ENCODE measurements around the gene KPNA2. TPM values are rescaled to one million over a fixed set of nuclear protein-coding genes. Genes with fewer than 3 reads are reported as not detected.
"Not testable (repeated sequence)": the region's sequence is repeated elsewhere in the genome, so short reads cannot be mapped to it uniquely, and the experiment has no call there.

Gene KPNA2
- total RNA-seq, 4 donors from 2014 or later: 7.1 to 68.9 (median 39.2) TPM

DNA sequence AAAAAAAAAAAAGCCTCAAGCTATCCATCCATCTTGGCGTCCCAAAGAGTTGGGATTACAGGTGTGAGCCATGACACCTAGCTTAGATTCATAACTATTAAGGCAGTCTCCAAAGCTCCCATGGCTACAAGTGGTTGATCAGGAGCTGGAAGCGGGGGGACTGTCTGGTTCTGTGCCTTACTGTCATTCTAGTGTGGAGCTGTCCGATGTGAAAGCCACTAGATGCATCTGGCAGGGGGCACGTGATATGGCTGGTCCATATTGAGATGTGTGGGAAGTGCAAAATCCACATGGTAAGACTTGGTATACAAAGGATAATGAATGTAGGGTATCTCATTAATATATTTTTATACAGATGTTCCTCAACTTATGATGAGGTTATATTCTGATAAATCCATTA, 38.7 kb downstream of the KPNA2 start:
- H3K9me3 ChIP-seq: no peaks in the 10 kb centered on the region
- no peak for TF ChIP-seq POLR2A (IDR thresholded peaks at IDR 0.05)
- TF ChIP-seq, protein P1, sequence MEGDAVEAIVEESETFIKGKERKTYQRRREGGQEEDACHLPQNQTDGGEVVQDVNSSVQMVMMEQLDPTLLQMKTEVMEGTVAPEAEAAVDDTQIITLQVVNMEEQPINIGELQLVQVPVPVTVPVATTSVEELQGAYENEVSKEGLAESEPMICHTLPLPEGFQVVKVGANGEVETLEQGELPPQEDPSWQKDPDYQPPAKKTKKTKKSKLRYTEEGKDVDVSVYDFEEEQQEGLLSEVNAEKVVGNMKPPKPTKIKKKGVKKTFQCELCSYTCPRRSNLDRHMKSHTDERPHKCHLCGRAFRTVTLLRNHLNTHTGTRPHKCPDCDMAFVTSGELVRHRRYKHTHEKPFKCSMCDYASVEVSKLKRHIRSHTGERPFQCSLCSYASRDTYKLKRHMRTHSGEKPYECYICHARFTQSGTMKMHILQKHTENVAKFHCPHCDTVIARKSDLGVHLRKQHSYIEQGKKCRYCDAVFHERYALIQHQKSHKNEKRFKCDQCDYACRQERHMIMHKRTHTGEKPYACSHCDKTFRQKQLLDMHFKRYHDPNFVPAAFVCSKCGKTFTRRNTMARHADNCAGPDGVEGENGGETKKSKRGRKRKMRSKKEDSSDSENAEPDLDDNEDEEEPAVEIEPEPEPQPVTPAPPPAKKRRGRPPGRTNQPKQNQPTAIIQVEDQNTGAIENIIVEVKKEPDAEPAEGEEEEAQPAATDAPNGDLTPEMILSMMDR (IDR thresholded peaks at IDR 0.05): no peak
- intact Hi-C loops (cut with DNase I; ENCODE audit: low total_unique reads): no loop called here
- no peak overlapping the region for H3K4me3 ChIP-seq
- no peaks in the 10 kb centered on the region for H3K27me3 ChIP-seq
- no peaks in the 10 kb centered on the region for H3K4me1 ChIP-seq
- no peak for DNase-seq
- no peak overlapping the region for H3K27ac ChIP-seq
- no peaks in the 10 kb centered on the region for H3K36me3 ChIP-seq

DNA sequence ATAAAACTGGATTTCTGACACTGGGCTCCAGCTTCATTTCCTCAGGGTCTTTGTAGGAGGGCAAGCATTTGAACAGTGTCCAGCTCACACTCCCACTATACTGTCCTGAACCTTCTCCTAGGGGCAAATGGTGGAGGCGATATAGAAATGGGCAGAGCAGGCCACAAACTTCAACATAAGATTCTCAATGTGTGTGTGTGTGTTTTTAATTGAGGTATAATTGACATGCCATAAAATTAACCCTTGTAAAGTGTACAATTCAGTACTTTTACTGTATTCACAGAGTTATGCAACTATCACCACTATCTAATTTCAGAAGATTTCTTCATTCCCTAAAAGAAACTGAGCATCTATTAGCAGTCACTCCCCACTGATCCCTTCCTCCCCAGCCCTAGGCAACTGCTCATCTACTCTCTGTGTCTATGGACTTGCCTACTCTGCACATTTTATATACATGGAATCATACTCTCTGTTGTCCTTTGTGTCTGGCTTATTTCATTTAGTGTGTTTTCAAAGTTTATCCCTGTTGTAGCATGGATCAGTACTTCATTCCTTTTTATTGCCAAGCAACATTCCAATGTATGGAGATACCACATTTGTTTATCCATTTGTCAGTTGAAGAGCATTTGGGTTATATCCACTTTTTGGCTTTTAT, 40.5 kb downstream of the KPNA2 start:
- H3K27me3 ChIP-seq; H3K27ac ChIP-seq; intact Hi-C loops (cut with DNase I; ENCODE audit: low total_unique reads); H3K4me1 ChIP-seq; H3K36me3 ChIP-seq; H3K9me3 ChIP-seq; DNase-seq; H3K4me3 ChIP-seq: not testable (repeated sequence)

DNA sequence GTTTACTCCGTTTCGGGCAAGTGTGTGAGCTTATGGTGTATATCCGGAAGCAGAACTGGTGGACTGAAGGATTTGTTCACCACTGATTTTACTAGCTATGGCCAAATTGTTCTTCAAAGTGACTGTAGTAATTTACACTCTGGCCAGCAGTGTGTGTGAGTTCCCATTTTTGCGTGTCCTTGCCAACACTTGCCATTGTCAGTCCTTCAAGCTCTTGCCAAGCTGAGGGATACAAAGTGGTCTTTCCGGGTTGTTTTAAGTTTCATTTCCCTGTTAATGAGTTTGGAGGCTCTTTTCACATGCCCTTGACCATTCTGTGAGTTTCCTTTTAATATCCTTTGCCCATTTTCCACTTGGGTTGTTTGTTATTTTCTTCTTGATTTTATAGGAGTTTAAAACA, 42.0 kb downstream of the KPNA2 start:
- H3K27me3 ChIP-seq; DNase-seq; H3K9me3 ChIP-seq; H3K4me1 ChIP-seq; H3K4me3 ChIP-seq; H3K36me3 ChIP-seq; intact Hi-C loops (cut with DNase I; ENCODE audit: low total_unique reads): not testable (repeated sequence)
- peak overlapping the region in 1 of 2 donors; percentile 10 for H3K27ac ChIP-seq

DNA sequence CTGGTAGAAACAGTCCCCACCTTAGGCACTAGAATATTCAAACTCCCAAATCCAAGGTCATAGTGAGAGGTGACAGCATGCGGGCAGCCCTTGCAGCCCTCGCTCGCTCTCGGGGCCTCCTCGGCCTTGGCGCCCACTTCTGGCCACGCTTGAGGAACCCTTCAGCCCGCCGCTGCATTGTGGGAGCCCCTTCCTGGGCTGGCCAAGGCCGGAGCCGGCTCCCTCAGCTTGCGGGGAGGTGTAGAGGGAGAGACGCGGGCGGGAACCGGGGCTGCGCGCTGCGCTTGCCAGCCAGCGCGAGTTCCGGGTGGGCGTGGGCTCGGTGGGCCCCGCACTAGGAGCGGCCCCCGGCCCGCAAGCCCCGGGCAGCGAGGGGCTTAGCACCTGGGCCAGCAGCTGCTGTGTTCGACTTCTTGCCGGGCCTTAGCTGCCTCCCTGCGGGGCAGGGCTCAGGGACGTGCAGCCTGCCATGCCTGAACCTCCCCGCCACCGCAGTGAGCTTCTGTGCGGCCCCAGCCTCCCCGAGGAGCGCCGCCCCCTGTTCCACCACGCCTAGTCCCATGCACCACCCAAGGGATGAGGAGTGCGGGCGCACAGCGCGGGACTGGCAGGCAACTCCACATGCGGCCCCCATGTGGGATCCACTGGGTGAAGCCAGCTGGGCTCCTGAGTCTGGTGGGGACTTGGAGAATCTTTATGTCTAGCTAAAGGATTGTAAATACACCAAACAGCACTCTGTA, 45.0 kb downstream of the KPNA2 start:
- no peak for DNase-seq
- no peaks in the 10 kb centered on the region for H3K4me1 ChIP-seq
- H3K36me3 ChIP-seq: no peaks in the 10 kb centered on the region
- no peaks in the 10 kb centered on the region for H3K27me3 ChIP-seq
- no peaks in the 10 kb centered on the region for H3K9me3 ChIP-seq
- H3K27ac ChIP-seq: no peak overlapping the region
- intact Hi-C loops (cut with DNase I; ENCODE audit: low total_unique reads): no loop called here
- TF ChIP-seq, protein P1 (IDR thresholded peaks at IDR 0.05): no peak
- TF ChIP-seq POLR2A (IDR thresholded peaks at IDR 0.05): no peak
- no peak overlapping the region for H3K4me3 ChIP-seq

DNA sequence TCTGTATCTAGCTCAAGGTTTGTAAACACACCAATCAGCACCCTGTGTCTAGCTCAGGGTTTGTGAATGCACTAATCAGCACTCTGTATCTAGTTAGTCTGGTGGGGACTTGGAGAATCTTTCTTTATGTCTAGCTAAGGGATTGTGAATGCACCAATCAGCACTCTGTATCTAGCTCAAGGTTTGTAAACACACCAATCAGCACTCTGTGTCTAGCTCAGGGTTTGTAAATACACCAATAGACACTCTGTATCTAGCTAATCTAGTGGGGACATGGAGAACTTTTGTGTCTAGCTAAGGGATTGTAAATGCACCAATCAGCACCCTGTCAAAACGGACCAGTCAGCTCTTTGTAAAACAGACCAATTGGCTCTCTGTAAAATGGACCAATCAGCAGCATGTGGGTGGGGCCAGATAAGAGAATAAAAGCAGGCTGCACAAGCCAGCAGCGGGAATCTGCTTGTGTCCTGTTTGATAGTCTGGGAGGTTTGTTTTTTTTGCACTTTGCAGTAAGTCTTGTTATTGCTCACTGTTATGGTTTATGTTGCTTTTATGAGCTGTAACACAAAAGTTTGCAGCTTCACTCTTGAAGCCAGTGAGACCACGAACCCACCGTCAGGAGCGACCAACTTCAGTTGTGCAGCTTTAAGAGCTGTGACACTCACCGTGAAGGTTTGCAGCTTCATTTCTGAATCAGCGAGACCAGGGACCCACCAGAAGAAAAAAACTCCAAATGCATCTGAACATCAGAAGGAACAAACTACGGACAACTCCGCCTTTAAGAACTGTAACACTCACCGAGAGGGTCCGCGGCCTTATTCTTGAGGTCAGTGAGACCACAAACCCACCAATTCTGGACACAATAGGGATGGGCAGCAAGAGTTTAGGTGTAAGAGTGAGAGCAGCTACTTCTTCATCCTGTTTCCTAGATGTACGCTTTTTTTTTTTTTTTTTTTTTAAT, 46.0 kb downstream of the KPNA2 start:
- DNase-seq; H3K4me1 ChIP-seq; H3K27ac ChIP-seq; intact Hi-C loops (cut with DNase I; ENCODE audit: low total_unique reads); H3K9me3 ChIP-seq; H3K36me3 ChIP-seq; H3K4me3 ChIP-seq; H3K27me3 ChIP-seq: not testable (repeated sequence)

DNA sequence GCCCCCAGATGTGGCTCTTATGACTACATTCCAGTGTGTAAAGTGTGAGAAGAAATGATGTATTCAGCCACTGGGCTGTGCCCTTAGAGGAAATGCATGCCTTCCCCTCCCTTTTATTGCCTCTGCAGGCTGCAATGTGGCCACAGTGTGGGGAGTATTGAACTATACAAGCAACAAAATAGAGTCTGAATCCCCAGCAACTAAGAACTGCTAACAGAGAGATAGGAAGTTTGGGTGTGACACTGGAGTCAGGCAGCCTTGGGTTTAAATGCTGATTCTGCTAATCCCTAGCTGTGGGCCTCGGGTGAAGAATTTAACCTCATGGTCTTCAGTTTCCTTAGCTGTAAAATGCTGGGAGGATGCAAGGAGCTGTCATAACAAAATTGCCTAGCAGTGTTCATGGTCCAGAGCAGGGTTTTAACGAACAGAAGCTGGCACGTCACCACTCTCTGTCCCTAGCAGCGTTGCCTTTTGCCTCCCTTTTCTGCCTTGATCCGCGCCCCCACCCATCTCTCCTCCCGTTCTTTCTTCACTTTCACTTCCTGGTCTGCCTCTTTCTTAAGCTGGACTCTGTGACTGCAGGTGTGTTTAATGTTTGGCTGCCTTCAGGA, 50.3 kb downstream of the KPNA2 start:
- intact Hi-C loops (cut with DNase I; ENCODE audit: low total_unique reads): no loop called here

DNA sequence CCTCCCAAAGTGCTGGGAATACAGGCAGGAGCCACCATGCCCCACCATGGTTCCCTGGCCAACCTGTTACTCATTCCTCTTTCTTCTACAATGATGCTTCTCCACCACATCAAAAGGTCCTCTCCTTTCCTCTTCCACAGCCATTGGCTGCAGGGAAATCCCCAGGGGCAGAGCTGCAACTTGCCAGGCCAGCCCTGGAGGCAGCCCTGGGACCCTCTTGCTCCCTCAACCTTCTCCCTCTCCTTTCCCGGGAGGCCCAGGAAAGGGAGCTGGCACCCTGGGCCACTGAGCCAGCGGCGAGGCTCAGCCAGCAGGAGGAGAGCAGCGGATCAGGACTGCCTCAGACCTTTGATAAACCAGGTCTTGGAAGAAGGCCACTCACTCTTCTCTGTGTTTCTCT, 51.1 kb downstream of the KPNA2 start:
- intact Hi-C loops (cut with DNase I; ENCODE audit: low total_unique reads); H3K27ac ChIP-seq; DNase-seq; H3K4me1 ChIP-seq; H3K36me3 ChIP-seq; H3K27me3 ChIP-seq; H3K9me3 ChIP-seq; H3K4me3 ChIP-seq: not testable (repeated sequence)

More for the DNA sequence above, 50.3 kb downstream of the KPNA2 start:
- H3K27me3 ChIP-seq: no peaks in the 10 kb centered on the region
- no peaks in the 10 kb centered on the region for H3K4me1 ChIP-seq
- H3K9me3 ChIP-seq: no peaks in the 10 kb centered on the region
- DNase-seq: no peak
- no peaks in the 10 kb centered on the region for H3K36me3 ChIP-seq
- H3K27ac ChIP-seq: no peak overlapping the region
- no peak overlapping the region for H3K4me3 ChIP-seq
- TF ChIP-seq, protein P1 (IDR thresholded peaks at IDR 0.05): no peak
- TF ChIP-seq POLR2A (IDR thresholded peaks at IDR 0.05): no peak

DNA sequence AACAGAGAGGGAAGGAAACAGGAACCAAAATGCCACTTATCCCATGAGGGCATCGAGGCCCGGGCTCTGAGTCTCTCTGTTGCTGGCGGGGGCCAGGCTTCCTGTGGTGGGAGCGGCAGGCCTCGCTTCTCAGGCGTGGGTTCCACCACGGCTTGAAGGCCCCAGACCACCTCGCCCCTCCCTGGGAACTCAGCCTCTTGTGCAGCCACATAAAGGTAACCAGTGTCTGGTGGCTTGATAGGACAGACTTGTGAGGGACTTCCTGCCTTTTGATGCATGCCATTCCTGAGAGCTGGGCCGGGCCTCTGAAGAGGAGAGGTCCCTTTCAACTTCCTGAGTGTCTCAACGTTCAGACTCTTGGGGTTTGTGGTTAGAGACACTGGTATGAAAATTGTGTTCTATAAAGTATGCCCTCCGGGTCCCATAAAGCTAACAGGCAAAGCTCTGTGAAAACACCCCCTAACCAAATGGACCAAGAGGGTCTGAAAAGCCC, 51.6 kb downstream of the KPNA2 start:
- H3K9me3 ChIP-seq; H3K27me3 ChIP-seq; H3K36me3 ChIP-seq; H3K4me3 ChIP-seq; H3K4me1 ChIP-seq; DNase-seq; intact Hi-C loops (cut with DNase I; ENCODE audit: low total_unique reads); H3K27ac ChIP-seq: not testable (repeated sequence)

Data from uterus (tissue), 4 donors.